HepG2 (cell line): ENCODE data around the gene MAN2A2. TPM values are rescaled to one million over a fixed set of nuclear protein-coding genes. Genes with fewer than 3 reads are reported as not detected.

ENCODE experiments used
- FLYWCH1 ChIP-seq: sonication (generic); formaldehyde crosslinking; IDR thresholded peaks from 2 replicates; pipeline ENCODE4 v1.8.1; 2023; ENCODE audit warnings: mild to moderate bottlenecking, missing genetic modification reagents
- HMGA1 ChIP-seq: sonication (generic); formaldehyde crosslinking; conservative IDR thresholded peaks from 2 replicates; pipeline ENCODE4 v1.4.0; 2020; ENCODE audit warnings: missing genetic modification reagents
- HNF4A ChIP-seq: sonication (generic); formaldehyde crosslinking; IDR thresholded peaks from 2 replicates; pipeline ENCODE4 v1.4.0; 2020; ENCODE audit warnings: missing genetic modification reagents
- KDM5B ChIP-seq: sonication (generic); formaldehyde crosslinking; IDR thresholded peaks from 2 replicates; pipeline ENCODE4 v1.4.0; 2020; ENCODE audit warnings: missing genetic modification reagents, mild to moderate bottlenecking, borderline replicate concordance
- MBD4 ChIP-seq: IDR thresholded peaks from 2 replicates; pipeline ENCODE4 v1.6.1; 2012; ENCODE audit warnings: low read length, inconsistent platforms, borderline replicate concordance
- NCOA2 ChIP-seq: sonication (generic); formaldehyde crosslinking; IDR thresholded peaks from 2 replicates; pipeline ENCODE4 v1.8.0; 2022; ENCODE audit warnings: inconsistent platforms
- NR2F6 ChIP-seq, 2 experiments: IDR thresholded peaks; 2 replicates each; pipeline ENCODE4 v1.6.1; 2016; ENCODE audit warnings: antibody characterized with exemption in 1 of 2, mild to moderate bottlenecking in 1 of 2
- SIX4 ChIP-seq: sonication (generic); formaldehyde crosslinking; IDR thresholded peaks from 2 replicates; pipeline ENCODE4 v1.4.0; 2020; ENCODE audit warnings: missing genetic modification reagents
- SMC3 ChIP-seq: IDR thresholded peaks from 2 replicates; pipeline ENCODE4 v1.6.1; 2011; ENCODE audit warnings: low read length, improper control_type of control experiment
- SOX5 ChIP-seq: IDR thresholded peaks from 2 replicates; pipeline ENCODE4 v1.6.1; 2016; ENCODE audit warnings: borderline replicate concordance
- SPEN ChIP-seq: sonication (generic); formaldehyde crosslinking; IDR thresholded peaks from 2 replicates; pipeline ENCODE4 v1.5.1; 2020; ENCODE audit warnings: low read depth, mild to moderate bottlenecking, missing genetic modification reagents
- ZFP90 ChIP-seq: sonication (generic); formaldehyde crosslinking; IDR thresholded peaks from 2 replicates; pipeline ENCODE4 v1.8.0; 2022; ENCODE audit warnings: missing genetic modification reagents, mild to moderate bottlenecking, inconsistent platforms, borderline replicate concordance
- ZNF260 ChIP-seq: sonication (generic); formaldehyde crosslinking; IDR thresholded peaks from 2 replicates; pipeline ENCODE4 v1.4.0; 2020; ENCODE audit warnings: missing genetic modification reagents, low read depth, mild to moderate bottlenecking, borderline replicate concordance
- ZNF264 ChIP-seq: sonication (generic); formaldehyde crosslinking; IDR thresholded peaks from 2 replicates; pipeline ENCODE4 v1.4.0; 2020; ENCODE audit warnings: missing genetic modification reagents
- ZNF282 ChIP-seq: fragments of 450-650 bp; IDR thresholded peaks from 2 replicates; pipeline ENCODE4 v1.6.1; 2018; ENCODE audit not compliant: partially characterized antibody
- ZNF605 ChIP-seq: sonication (generic); formaldehyde crosslinking; IDR thresholded peaks from 2 replicates; pipeline ENCODE4 v1.8.0; 2022; ENCODE audit warnings: mild to moderate bottlenecking, missing genetic modification reagents
- ZNF781 ChIP-seq: sonication (generic); formaldehyde crosslinking; IDR thresholded peaks from 2 replicates; pipeline ENCODE4 v1.5.1; 2020; ENCODE audit warnings: borderline replicate concordance, mild to moderate bottlenecking, missing genetic modification reagents; ENCODE audit errors: not compliant biosample characterization
- polyA plus RNA-seq, 8 experiments: library from polyadenylated mRNA; depleted of rRNA in 3 of 8; stranded (reverse) in 7 of 8; unstranded in 1 of 8; fragments of >200 nt; fragmentation: Illumina TruSeq in 4 of 8; extraction: Trizol in 4 of 8; gene quantifications; 2 replicates each; pipeline versions ENCODE4 v1.2.1 to v1.2.3, GENCODE V29; 2011 to 2016; ENCODE audit warnings: low read depth in 4 of 8, missing spikeins in 1 of 8, mixed read lengths in 1 of 8; ENCODE audit not compliant: insufficient read depth in 1 of 8
- total RNA-seq, 5 experiments: library from RNA; depleted of rRNA; stranded (reverse); fragments of >200 nt; fragmentation: Illumina TruSeq; extraction: Trizol; gene quantifications; 2 replicates each; pipeline ENCODE4 v1.2.3, GENCODE V29; 2016; ENCODE audit warnings: low read depth in 1 of 5
- TF ChIP-seq, protein P1 (sequence below): sonication (generic); formaldehyde crosslinking; IDR thresholded peaks from 2 replicates; pipeline ENCODE4 v1.8.0; 2022; ENCODE audit warnings: mild to moderate bottlenecking, missing genetic modification reagents
- TF ChIP-seq, protein P2 (sequence below): sonication (generic); formaldehyde crosslinking; IDR thresholded peaks from 2 replicates; pipeline ENCODE4 v1.4.0; 2020; ENCODE audit warnings: mild to moderate bottlenecking, missing genetic modification reagents, borderline replicate concordance
- TF ChIP-seq, protein P3 (sequence below): sonication (generic); formaldehyde crosslinking; IDR thresholded peaks from 2 replicates; pipeline ENCODE4 v1.8.1; 2023; ENCODE audit warnings: mild to moderate bottlenecking, missing genetic modification reagents
- TF ChIP-seq, protein P4 (sequence below): sonication (generic); formaldehyde crosslinking; conservative IDR thresholded peaks from 2 replicates; pipeline ENCODE4 v1.8.0; 2022; ENCODE audit warnings: mild to moderate bottlenecking, moderate library complexity, missing genetic modification reagents

Gene MAN2A2
- total and polyA plus RNA-seq, 2 of the 13 experiments (the other 11 are each of a cell fraction or from before 2014, with no cell fraction given), result 17.5 to 51.5 TPM

DNA sequence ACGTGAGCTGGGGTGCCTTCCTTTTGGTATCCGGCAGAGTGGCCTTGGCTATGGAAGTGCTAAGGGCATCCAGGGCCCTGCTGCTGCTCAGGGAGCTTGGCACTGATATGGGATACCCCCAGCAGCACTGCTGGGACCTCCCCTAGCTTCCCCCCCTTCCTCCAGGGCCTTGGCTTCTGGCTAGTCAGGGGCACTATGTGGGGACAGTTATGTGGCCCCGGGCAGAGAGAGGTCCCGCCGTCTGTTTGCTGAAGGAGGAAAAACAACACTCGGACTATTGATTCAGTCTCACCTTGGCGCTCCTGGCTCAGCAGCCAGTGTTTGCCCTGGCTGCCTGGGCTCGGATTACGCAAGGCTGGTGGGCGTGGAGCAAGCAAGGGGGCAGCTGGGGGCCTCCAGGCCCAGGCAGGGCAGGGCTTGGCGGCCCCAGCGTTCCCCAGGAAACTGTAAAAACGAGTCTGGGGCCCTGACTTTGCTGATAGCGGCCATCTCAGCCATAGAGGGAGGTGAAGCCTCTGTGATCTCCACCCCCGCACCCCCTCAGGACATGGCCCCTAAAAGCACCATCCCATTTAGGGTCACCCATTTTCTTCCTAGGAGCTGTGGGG, 29.0 kb upstream of the MAN2A2 start (continued):
- TF ChIP-seq NR2F6 (IDR thresholded peaks at IDR 0.05) (peak; percentile 98), NR2F6 (CRISPR knock-in tag; IDR thresholded peaks at IDR 0.05) (peak; percentile 98), ZNF282 (no peak), HNF4A (peak; percentile 91), ZNF605 (CRISPR knock-in tag) (peak; percentile 86), FLYWCH1 (CRISPR knock-in tag) (no peak), SIX4 (CRISPR knock-in tag) (peak; percentile 96), NCOA2 (CRISPR knock-in tag) (peak; percentile 97), SPEN (CRISPR knock-in tag) (peak; percentile 93), ZNF781 (peak; percentile 84), HMGA1 (CRISPR knock-in tag) (no peak), ZNF264 (CRISPR knock-in tag) (peak; percentile 70), ZFP90 (CRISPR knock-in tag) (no peak), SMC3 (peak; percentile 13; the same call in 1 of the 2 replicates), ZNF260 (CRISPR knock-in tag) (no peak), MBD4 (no peak; the same call in 1 of the 2 replicates), KDM5B (CRISPR knock-in tag) (peak; percentile 60; the same call in 1 of the 2 replicates), SOX5 (CRISPR knock-in tag) (peak; percentile 96)
- TF ChIP-seq, protein P1, sequence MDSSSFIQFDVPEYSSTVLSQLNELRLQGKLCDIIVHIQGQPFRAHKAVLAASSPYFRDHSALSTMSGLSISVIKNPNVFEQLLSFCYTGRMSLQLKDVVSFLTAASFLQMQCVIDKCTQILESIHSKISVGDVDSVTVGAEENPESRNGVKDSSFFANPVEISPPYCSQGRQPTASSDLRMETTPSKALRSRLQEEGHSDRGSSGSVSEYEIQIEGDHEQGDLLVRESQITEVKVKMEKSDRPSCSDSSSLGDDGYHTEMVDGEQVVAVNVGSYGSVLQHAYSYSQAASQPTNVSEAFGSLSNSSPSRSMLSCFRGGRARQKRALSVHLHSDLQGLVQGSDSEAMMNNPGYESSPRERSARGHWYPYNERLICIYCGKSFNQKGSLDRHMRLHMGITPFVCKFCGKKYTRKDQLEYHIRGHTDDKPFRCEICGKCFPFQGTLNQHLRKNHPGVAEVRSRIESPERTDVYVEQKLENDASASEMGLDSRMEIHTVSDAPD (CRISPR knock-in tag), result peak; percentile 100
- TF ChIP-seq, protein P2, sequence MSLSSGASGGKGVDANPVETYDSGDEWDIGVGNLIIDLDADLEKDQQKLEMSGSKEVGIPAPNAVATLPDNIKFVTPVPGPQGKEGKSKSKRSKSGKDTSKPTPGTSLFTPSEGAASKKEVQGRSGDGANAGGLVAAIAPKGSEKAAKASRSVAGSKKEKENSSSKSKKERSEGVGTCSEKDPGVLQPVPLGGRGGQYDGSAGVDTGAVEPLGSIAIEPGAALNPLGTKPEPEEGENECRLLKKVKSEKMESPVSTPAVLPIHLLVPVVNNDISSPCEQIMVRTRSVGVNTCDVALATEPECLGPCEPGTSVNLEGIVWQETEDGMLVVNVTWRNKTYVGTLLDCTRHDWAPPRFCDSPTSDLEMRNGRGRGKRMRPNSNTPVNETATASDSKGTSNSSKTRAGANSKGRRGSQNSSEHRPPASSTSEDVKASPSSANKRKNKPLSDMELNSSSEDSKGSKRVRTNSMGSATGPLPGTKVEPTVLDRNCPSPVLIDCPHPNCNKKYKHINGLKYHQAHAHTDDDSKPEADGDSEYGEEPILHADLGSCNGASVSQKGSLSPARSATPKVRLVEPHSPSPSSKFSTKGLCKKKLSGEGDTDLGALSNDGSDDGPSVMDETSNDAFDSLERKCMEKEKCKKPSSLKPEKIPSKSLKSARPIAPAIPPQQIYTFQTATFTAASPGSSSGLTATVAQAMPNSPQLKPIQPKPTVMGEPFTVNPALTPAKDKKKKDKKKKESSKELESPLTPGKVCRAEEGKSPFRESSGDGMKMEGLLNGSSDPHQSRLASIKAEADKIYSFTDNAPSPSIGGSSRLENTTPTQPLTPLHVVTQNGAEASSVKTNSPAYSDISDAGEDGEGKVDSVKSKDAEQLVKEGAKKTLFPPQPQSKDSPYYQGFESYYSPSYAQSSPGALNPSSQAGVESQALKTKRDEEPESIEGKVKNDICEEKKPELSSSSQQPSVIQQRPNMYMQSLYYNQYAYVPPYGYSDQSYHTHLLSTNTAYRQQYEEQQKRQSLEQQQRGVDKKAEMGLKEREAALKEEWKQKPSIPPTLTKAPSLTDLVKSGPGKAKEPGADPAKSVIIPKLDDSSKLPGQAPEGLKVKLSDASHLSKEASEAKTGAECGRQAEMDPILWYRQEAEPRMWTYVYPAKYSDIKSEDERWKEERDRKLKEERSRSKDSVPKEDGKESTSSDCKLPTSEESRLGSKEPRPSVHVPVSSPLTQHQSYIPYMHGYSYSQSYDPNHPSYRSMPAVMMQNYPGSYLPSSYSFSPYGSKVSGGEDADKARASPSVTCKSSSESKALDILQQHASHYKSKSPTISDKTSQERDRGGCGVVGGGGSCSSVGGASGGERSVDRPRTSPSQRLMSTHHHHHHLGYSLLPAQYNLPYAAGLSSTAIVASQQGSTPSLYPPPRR (CRISPR knock-in tag), result peak; percentile 100
- TF ChIP-seq, protein P3, sequence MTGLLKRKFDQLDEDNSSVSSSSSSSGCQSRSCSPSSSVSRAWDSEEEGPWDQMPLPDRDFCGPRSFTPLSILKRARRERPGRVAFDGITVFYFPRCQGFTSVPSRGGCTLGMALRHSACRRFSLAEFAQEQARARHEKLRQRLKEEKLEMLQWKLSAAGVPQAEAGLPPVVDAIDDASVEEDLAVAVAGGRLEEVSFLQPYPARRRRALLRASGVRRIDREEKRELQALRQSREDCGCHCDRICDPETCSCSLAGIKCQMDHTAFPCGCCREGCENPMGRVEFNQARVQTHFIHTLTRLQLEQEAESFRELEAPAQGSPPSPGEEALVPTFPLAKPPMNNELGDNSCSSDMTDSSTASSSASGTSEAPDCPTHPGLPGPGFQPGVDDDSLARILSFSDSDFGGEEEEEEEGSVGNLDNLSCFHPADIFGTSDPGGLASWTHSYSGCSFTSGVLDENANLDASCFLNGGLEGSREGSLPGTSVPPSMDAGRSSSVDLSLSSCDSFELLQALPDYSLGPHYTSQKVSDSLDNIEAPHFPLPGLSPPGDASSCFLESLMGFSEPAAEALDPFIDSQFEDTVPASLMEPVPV, result peak; percentile 81
- TF ChIP-seq, protein P4, sequence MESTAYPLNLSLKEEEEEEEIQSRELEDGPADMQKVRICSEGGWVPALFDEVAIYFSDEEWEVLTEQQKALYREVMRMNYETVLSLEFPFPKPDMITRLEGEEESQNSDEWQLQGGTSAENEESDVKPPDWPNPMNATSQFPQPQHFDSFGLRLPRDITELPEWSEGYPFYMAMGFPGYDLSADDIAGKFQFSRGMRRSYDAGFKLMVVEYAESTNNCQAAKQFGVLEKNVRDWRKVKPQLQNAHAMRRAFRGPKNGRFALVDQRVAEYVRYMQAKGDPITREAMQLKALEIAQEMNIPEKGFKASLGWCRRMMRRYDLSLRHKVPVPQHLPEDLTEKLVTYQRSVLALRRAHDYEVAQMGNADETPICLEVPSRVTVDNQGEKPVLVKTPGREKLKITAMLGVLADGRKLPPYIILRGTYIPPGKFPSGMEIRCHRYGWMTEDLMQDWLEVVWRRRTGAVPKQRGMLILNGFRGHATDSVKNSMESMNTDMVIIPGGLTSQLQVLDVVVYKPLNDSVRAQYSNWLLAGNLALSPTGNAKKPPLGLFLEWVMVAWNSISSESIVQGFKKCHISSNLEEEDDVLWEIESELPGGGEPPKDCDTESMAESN (CRISPR knock-in tag), result peak; percentile 97
